DMS 273 (cell line): Measurements from ENCODE around the gene NKAIN4.

Experiments
- DNase-seq: peaks from one replicate; lab custom pipeline; 2025; ENCODE audit not compliant: unreplicated experiment; lab: John Stamatoyannopoulos, UW

The NKAIN4 gene

GRCh38 chr20:63274381-63275228 lies 20.3 kb upstream of the NKAIN4 start:
- DNase-seq, result no peak

- no peak for DNase-seq
Observed at GRCh38 chr20:63273635-63274380, 19.5 kb upstream of the NKAIN4 start.

DNA sequence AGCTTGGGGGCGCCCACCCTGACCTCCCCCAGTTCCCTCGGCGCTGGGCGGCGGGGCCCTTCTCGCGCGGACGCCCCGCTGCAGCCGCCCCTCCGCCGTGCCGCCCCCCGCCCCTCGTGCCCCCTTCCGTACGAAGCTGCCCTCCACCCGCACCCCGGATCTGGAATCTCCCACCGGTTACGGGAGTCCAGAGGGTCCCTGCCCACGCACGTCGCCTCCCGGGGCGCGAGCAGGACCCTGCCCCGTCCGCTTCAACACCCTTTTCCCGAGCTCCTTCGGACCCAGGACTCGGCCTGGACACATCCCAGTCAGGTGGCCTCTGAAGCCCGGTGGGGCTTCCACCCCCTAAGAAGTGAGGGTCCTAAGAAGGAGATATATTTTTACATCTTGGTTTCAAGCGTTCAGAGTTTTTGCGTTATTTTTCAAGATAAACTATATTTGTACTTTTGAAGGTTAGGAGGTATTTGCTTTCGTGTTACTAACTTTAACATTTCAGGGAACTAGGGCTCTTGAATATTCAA lies 18.9 kb upstream of the NKAIN4 start:
- DNase-seq, result no peak

GRCh38 chr20:63272105-63273058 lies 18.1 kb upstream of the NKAIN4 start, which contains the start of gene ARFGAP1:
Gene ARFGAP1, plus strand, starts transcription at chr20:63272813. Its CDS starts 2,768 bp downstream, at chr20:63275581.
- DNase-seq, result peak; percentile 94

DNA sequence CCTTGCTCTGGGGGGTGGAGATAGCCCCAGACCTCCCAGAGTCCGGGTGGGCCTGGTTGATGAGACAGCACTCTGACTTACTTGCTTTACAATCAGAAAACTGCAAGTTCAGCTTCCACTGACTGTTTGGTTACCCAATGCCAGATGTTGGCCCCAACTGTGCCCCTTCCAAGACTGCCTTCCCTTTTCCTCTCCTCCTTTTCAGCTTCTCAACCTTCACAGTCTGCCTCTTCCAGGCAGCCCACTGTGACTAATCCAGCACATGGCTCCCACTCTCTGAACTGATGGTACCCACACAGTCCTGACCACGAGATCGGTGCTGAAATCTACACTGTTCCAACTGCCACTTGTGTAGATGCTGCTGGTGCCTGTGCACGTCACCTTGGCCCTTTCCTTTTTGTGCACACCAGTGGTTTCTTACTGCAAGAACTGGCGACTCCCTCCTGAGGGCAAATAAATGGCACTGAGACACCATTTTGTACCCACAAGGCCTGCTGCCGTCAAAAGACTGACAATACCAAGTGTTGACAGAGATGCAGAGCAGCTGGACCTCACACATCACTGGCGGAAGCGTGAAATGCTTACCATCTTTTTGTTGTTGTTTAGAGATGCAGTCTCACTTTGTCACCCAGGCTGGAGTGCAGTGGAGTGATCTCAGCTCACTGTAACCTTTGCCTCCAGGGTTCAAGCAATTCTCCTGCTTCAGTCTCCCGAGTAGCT lies 16.5 kb upstream of the NKAIN4 start:
- no peak for DNase-seq

- no peak for DNase-seq
Observed at GRCh38 chr20:63269724-63270123, 15.5 kb upstream of the NKAIN4 start.

- DNase-seq, result no peak
Observed at GRCh38 chr20:63268671-63269439, 14.6 kb upstream of the NKAIN4 start.

DNA sequence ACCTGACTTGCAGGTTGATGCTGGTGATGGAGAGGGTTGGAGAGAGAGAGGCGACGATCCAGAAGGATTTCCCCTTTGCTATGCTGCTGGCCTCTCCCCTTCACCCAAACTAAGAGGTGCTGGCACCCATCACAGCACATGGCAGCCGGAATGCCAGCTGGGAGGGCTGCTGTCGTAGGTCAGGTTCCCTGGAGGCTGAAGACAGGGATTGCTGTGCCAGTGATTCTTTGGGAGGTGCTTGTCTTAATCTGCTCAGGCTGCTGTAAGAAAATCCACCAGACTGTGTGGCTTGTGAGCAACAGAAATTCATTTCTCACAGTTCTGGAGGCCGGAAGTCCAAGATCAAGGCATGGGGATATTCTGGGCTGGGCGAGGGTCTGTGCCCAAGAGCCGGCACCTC lies 14.0 kb upstream of the NKAIN4 start:
- DNase-seq, result peak; percentile 30

DNA sequence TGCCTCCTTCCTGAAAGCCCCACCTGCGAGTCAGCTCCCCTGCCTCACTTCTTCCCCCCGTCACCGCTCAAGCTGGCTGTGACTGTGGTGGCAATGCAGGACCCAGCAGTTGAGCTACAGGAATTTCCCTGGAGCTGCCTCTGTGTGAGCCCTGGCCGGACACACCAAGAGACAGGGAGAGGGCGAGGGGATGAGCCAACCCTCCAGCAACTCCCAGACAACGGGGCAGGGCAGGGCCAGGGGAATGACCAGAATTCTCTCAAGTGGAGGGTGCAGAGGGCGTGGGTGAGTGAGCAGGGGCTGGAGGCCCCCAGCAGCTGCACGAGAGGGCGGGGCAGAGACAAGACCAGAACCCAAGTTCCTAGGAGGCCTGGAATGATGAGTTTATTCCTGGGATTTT lies 13.4 kb upstream of the NKAIN4 start:
- no peak for DNase-seq

- no peak for DNase-seq
Observed at GRCh38 chr20:63265891-63266515, 11.7 kb upstream of the NKAIN4 start.

GRCh38 chr20:63264519-63264918 lies 10.3 kb upstream of the NKAIN4 start:
- DNase-seq, result no peak

GRCh38 chr20:63264000-63264399 lies 9.7 kb upstream of the NKAIN4 start:
- no peak for DNase-seq

- DNase-seq, result no peak
Observed at GRCh38 chr20:63262836-63263235, 8.6 kb upstream of the NKAIN4 start.

DNA sequence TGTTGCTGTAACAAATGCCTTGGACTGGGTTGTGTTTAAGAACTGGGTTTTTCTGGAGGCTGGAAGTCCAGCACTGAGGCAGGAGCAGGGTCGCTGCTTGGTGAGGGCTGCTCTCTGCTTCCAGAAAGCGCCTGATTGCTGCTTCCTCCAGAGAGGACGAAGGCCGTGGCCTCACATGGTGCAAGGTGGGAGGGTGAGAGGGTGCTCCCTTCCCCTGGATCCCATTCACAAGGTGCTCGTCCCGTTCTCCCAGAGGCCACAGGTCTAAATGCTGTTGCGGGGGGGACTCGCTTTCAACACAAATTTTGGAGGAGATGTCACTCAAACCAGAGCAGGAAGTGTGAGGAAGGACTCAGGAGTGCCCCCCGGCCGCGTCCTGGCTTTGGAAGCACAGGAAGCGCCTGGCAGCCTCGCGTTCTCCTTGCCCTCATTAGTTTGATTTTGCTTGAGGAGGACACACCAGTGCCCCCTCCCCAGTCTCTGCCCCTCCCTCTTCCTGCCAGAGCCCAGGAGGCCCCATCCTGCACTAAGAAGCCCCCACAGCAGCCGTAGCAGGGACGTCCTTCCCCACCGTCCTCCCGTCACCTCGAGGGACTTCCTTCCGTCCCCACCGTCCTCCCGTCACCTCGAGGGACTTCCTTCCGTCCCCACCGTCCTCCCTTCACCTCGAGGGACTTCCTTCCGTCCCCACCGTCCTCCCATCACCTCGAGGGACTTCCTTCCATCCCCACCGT lies 7.7 kb upstream of the NKAIN4 start:
- DNase-seq, result no peak

- DNase-seq, result no peak
Observed at GRCh38 chr20:63261060-63261794, 7.0 kb upstream of the NKAIN4 start.

GRCh38 chr20:63260521-63260920 lies 6.3 kb upstream of the NKAIN4 start:
- DNase-seq, result no peak

DNA sequence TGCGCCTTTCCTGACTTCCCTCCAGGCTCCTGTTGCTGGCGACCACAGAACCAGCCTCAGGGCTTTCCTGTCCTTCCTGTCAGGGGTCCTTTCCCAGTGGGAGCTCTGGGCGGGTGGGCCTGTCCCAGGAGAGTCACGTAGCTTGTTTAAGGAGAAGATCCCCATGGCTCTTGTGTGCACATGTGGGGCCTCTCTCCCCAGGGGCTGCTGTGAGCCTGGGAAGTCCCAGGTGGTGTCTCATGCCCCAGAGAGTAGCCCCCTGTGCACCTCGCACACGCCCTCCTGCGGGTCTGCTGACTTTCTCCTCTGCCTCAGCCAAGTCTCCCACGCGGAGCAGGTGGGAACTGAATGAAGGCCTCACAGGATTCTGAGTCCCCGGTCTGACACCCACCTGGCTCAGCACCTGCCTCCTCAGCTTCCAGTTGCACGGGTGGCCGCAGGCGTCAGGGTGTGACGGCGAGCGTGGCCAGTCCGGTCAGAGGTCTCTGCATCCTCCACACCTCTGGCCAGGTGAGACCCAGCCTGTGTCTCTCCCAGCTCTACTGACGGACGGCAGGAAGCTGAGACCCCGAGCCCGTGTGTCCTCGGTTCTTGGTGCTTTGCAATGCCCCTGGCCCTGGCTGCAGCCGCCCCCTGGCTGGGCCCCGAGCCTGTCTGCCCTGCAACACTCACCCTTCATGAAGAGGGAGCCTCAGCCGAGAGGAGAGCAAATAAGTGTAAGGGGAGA lies 5.6 kb upstream of the NKAIN4 start:
- DNase-seq, result no peak
